ENCODE data around the gene HDAC7. TPM values are rescaled to one million over a fixed set of nuclear protein-coding genes. Genes with fewer than 3 reads are reported as not detected.

The HDAC7 gene
- total RNA-seq, 1 experiment from 2014 or later: 71.2 TPM

DNA sequence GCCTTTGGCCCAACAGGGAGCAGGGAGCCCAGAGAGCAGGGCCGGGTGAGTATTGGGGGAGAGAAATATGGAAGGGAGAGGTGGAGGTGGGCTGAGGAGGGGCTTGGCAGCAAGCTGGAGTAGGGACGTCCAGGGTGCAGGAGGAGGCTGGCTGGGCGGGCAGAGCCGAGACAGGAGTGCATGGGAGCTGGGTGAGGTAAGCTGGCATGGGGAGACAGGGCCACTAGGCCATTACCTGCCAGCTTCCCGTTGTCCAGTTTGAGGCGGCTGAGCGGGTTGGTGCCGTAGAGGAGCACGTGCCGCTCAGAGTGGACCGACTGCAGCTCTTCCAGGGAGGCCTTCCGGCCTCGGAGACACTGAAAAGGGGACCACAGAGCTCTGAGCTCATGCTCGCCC lies 28.4 kb downstream of the HDAC7 start:
- TF ChIP-seq, protein P1, sequence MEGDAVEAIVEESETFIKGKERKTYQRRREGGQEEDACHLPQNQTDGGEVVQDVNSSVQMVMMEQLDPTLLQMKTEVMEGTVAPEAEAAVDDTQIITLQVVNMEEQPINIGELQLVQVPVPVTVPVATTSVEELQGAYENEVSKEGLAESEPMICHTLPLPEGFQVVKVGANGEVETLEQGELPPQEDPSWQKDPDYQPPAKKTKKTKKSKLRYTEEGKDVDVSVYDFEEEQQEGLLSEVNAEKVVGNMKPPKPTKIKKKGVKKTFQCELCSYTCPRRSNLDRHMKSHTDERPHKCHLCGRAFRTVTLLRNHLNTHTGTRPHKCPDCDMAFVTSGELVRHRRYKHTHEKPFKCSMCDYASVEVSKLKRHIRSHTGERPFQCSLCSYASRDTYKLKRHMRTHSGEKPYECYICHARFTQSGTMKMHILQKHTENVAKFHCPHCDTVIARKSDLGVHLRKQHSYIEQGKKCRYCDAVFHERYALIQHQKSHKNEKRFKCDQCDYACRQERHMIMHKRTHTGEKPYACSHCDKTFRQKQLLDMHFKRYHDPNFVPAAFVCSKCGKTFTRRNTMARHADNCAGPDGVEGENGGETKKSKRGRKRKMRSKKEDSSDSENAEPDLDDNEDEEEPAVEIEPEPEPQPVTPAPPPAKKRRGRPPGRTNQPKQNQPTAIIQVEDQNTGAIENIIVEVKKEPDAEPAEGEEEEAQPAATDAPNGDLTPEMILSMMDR (IDR thresholded peaks at IDR 0.05; ENCODE audit: insufficient read depth in 1 of 2, low read depth in 1 of 2, low read length in 1 of 2, severe bottlenecking in 1 of 2, unreplicated experiment in 1 of 2): no peak
- no peaks in the 10 kb centered on the region for H3K4me1 Mint-ChIP-seq (ENCODE audit: low read depth, unreplicated experiment)
- ChIA-PET CTCF (interaction anchor here (0.6 to 1.9 kb wide), 4 partner anchors 9 to 109 kb away, joined by 3 to 5 read pairs (median 4); no protein-coding TSS in a partner anchor), POLR2A (no interaction called here)
- no peaks in the 10 kb centered on the region for H3K4me1 ChIP-seq
- no peak for DNase-seq
- H3K4me3 ChIP-seq (ENCODE audit: low read depth, low read length): no peak overlapping the region
- no peak overlapping the region for H3K27ac Mint-ChIP-seq (ENCODE audit: unreplicated experiment)
- no TSS peak for BruUV-seq (replicated peaks)
- no peaks in the 10 kb centered on the region for H3K9me3 ChIP-seq
- H3K27me3 Mint-ChIP-seq (ENCODE audit: insufficient read depth, unreplicated experiment): no peaks in the 10 kb centered on the region
- H3K27me3 ChIP-seq (replicated peaks; ENCODE audit: control insufficient read depth, insufficient read depth, low read length): no peaks in the 10 kb centered on the region
- intact Hi-C loops (cut with micrococcal nuclease; ENCODE audit: unreplicated experiment): no loop called here
- peaks cover 51% of the 10 kb centered on the region for H3K36me3 Mint-ChIP-seq (ENCODE audit: insufficient read depth, unreplicated experiment)
- H3K9me3 Mint-ChIP-seq (ENCODE audit: unreplicated experiment): no peaks in the 10 kb centered on the region
- H3K4me3 Mint-ChIP-seq (ENCODE audit: unreplicated experiment): no peak overlapping the region
- peaks cover 7% of the 10 kb centered on the region for H3K36me3 ChIP-seq (ENCODE audit: control insufficient read depth, insufficient read depth, low read length)

DNA sequence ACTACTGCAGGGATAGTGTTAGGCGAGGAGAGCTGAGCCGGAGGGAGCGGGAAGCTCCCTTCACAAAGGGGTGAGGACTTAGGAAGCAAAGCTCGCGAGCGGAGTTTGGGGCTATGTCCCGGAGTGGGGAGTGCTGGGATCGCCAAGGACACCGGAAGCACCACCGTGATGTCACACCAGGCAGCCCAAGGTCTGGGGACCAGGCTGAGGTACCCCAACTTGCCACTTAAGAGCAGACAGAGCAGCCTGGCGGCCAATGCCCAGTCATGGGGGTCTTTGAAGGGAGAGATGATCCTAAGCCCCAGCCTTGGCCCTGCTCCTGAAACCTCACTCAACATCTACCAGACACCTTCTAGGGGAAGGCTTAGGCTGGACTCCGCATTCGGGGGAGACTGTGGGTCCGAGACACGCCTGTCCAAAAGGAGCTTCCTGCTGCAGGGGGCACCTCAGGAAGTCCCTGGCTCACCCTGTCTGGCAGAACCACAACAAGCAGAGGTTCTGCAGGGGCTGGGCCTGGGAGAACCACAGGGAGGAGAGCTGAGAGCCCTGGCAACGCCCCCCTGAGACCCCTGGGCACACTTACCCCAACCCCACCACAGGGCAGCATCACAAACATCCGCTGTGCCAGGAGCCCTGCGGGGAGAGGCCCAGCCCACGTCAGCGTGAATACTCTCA lies 28.9 kb downstream of the HDAC7 start:
- ChIA-PET POLR2A (no interaction called here), CTCF (interaction anchor here (0.7 to 1.9 kb wide), 5 partner anchors 9 to 47 kb away, joined by 3 to 5 read pairs (median 4); no protein-coding TSS in a partner anchor)
- Mint-ChIP-seq H3K4me3 (ENCODE audit: unreplicated experiment) (no peak overlapping the region), H3K36me3 (ENCODE audit: insufficient read depth, unreplicated experiment) (peaks cover 54% of the 10 kb centered on the region), H3K27me3 (ENCODE audit: insufficient read depth, unreplicated experiment) (no peaks in the 10 kb centered on the region), H3K4me1 (ENCODE audit: low read depth, unreplicated experiment) (no peaks in the 10 kb centered on the region), H3K9me3 (ENCODE audit: unreplicated experiment) (no peaks in the 10 kb centered on the region), H3K27ac (ENCODE audit: unreplicated experiment) (no peak overlapping the region)
- Histone ChIP-seq H3K9me3 (no peaks in the 10 kb centered on the region), H3K36me3 (ENCODE audit: control insufficient read depth, insufficient read depth, low read length) (peaks cover 7% of the 10 kb centered on the region), H3K27me3 (replicated peaks; ENCODE audit: control insufficient read depth, insufficient read depth, low read length) (no peaks in the 10 kb centered on the region), H3K4me1 (no peaks in the 10 kb centered on the region), H3K4me3 (ENCODE audit: low read depth, low read length) (no peak overlapping the region)
- TF ChIP-seq, protein P1 (IDR thresholded peaks at IDR 0.05; ENCODE audit: insufficient read depth in 1 of 2, low read depth in 1 of 2, low read length in 1 of 2, severe bottlenecking in 1 of 2, unreplicated experiment in 1 of 2): no peak
- intact Hi-C loops (cut with micrococcal nuclease; ENCODE audit: unreplicated experiment): no loop called here
- DNase-seq: no peak
- BruUV-seq (replicated peaks): no TSS peak

DNA sequence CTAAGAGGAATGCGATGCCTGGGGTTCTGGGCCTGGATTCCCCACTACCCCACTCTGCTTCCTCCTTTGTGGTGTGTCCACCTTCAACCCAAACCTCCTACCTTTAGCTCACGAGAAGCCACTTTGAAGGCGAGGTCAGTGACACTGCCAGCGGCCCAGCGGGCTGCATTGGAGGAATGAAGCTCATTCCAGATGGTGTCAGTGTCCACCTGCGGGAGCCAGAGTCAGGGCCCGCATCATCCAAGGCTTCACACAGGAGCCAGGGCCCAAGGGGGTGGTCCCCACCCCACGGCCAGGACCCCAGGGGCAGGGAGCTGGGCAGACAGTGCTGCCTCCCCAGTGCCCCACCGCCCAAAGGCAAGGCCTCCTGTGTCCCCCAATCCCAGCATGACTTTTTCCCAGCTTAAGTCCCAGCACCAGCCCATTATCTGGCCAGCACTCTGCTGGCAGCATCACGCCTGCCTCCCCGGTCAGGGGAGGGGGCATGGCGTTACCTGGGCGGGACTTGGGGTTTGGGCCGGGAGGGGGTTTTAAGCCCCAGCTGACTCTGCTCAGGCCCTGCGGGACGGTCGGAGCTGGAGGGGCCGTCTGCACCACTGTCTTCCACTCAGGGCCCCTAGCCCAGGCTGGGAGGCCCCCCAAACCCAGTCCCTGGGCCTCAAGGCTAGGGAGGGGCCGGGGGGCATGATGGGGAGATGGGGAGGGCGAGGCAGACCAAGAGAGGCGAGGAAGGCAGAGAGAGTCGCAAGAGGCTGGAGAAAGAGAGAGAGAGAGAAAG lies 29.8 kb downstream of the HDAC7 start:
- TF ChIP-seq, protein P1 (IDR thresholded peaks at IDR 0.05; ENCODE audit: insufficient read depth in 1 of 2, low read depth in 1 of 2, low read length in 1 of 2, severe bottlenecking in 1 of 2, unreplicated experiment in 1 of 2): no peak
- no TSS peak for BruUV-seq (replicated peaks)
- ChIA-PET CTCF (interaction anchor here (0.8 to 2.3 kb wide), 5 partner anchors 11 to 50 kb away, joined by 3 to 19 read pairs (median 4); no protein-coding TSS in a partner anchor), POLR2A (no interaction called here)
- H3K27ac Mint-ChIP-seq (ENCODE audit: unreplicated experiment): no peak overlapping the region
- no peaks in the 10 kb centered on the region for H3K4me1 ChIP-seq
- no peaks in the 10 kb centered on the region for H3K9me3 Mint-ChIP-seq (ENCODE audit: unreplicated experiment)
- peaks cover 7% of the 10 kb centered on the region for H3K36me3 ChIP-seq (ENCODE audit: control insufficient read depth, insufficient read depth, low read length)
- no peak overlapping the region for H3K4me3 Mint-ChIP-seq (ENCODE audit: unreplicated experiment)
- DNase-seq: no peak
- H3K4me3 ChIP-seq (ENCODE audit: low read depth, low read length): no peak overlapping the region
- no peaks in the 10 kb centered on the region for H3K4me1 Mint-ChIP-seq (ENCODE audit: low read depth, unreplicated experiment)
- no peaks in the 10 kb centered on the region for H3K9me3 ChIP-seq
- no peaks in the 10 kb centered on the region for H3K27me3 Mint-ChIP-seq (ENCODE audit: insufficient read depth, unreplicated experiment)
- no peaks in the 10 kb centered on the region for H3K27me3 ChIP-seq (replicated peaks; ENCODE audit: control insufficient read depth, insufficient read depth, low read length)
- peaks cover 63% of the 10 kb centered on the region for H3K36me3 Mint-ChIP-seq (ENCODE audit: insufficient read depth, unreplicated experiment)
- intact Hi-C loops (cut with micrococcal nuclease; ENCODE audit: unreplicated experiment): no loop called here

All from Caco-2 (cell line).